ENCODE results near the gene UBA52. TPM values are rescaled to one million over a fixed set of nuclear protein-coding genes. Genes with fewer than 3 reads are reported as not detected.

Gene UBA52
- total and polyA plus RNA-seq, 10 of the 15 experiments (the other 5 are each of a cell fraction or from before 2014, with no cell fraction given) = 1,131 to 2,392 (median 1,645) TPM

GRCh38 chr19:18595475-18595874 is 23.8 kb downstream of the UBA52 start:
- Histone ChIP-seq H3K4me2 (ENCODE audit: control insufficient read depth, insufficient read depth) (no peak overlapping the region), H3K9ac (ENCODE audit: control insufficient read depth, insufficient read depth, low read length) (no peak overlapping the region), H3K27me3 (replicated peaks in 1 of 2; ENCODE audit: control insufficient read depth in 2 of 2, insufficient read depth in 2 of 2, low read length in 1 of 2) (peaks cover 2% of the 10 kb centered on the region in 2 experiments; a peak in 1 of 4 replicates), H3K4me1 (ENCODE audit: control insufficient read depth, insufficient read depth, low read length) (peaks cover 9% of the 10 kb centered on the region), H3K79me2 (ENCODE audit: control insufficient read depth, insufficient read depth, low read length) (no peaks in the 10 kb centered on the region), H4K20me1 (ENCODE audit: control insufficient read depth, insufficient read depth) (no peaks in the 10 kb centered on the region; the same call in 1 of the 2 replicates), H3K36me3 (ENCODE audit: control insufficient read depth in 2 of 2, insufficient read depth in 2 of 2, low read length in 1 of 2) (peaks cover 0 to 3% of the 10 kb centered on the region in 2 experiments; a peak in 1 of 4 replicates), H3K4me3 (no peak overlapping the region), H3K27ac (ENCODE audit: control insufficient read depth, insufficient read depth) (no peak overlapping the region), H2AFZ (ENCODE audit: control insufficient read depth, low read depth, low read length) (no peak overlapping the region), H3K9me3 (replicated peaks; ENCODE audit: control insufficient read depth, insufficient read depth, low read length) (no peaks in the 10 kb centered on the region)
- POLR2A ChIA-PET = no interaction called here
- intact Hi-C loops (cut with micrococcal nuclease; ENCODE audit: unreplicated experiment) (loop anchor here (2.0 kb wide), 1 partner anchor 81 kb away; no protein-coding TSS in a partner anchor), in situ Hi-C loops (cut with MboI) (no loop called here)
- BruUV-seq (replicated peaks) = no TSS peak
- RAD21 ChIA-PET (ENCODE audit: unreplicated experiment) = no interaction called here
- CTCF ChIA-PET = interaction anchor here (0.6 to 1.3 kb wide), 2 partner anchors 28 to 137 kb away, joined by 3 read pairs; no protein-coding TSS in a partner anchor
- TF ChIP-seq LARP7 (IDR thresholded peaks at IDR 0.05) (no peak), MTA2 (IDR thresholded peaks at IDR 0.05; ENCODE audit: low read depth) (no peak)
- FAIRE-seq (no peak), ATAC-seq (no peak), DNase-seq (ENCODE audit: low read depth, low spot score) (no peak)
- 67% methylated on average over 6 of the region's 6 CpGs for WGBS (ENCODE audit: insufficient coverage, insufficient replicate concordance, low lambda C conversion rate, missing lambda C conversion rate)
- SMC1A ChIA-PET (ENCODE audit: uncharacterized antibody, unreplicated experiment) = no interaction called here

GRCh38 chr19:18596752-18597157 is 25.1 kb downstream of the UBA52 start:
- no peak overlapping the region for H3K4me2 ChIP-seq (ENCODE audit: control insufficient read depth, insufficient read depth)
- H3K9me3 ChIP-seq (replicated peaks; ENCODE audit: control insufficient read depth, insufficient read depth, low read length) = no peaks in the 10 kb centered on the region
- ChIA-PET SMC1A (ENCODE audit: uncharacterized antibody, unreplicated experiment) (no interaction called here), POLR2A (no interaction called here), CTCF (no interaction called here), RAD21 (ENCODE audit: unreplicated experiment) (no interaction called here)
- no peaks in the 10 kb centered on the region for H3K79me2 ChIP-seq (ENCODE audit: control insufficient read depth, insufficient read depth, low read length)
- BruUV-seq (replicated peaks) = no TSS peak
- H3K9ac ChIP-seq (ENCODE audit: control insufficient read depth, insufficient read depth, low read length) = no peak overlapping the region
- ATAC-seq = 0 out of 3 replicates have a peak, but pooled peaks have one; percentile 29
- FAIRE-seq = no peak
- 38% methylated on average over 20 of the region's 21 CpGs for WGBS (ENCODE audit: insufficient coverage, insufficient replicate concordance, low lambda C conversion rate, missing lambda C conversion rate)
- H3K27me3 ChIP-seq (replicated peaks in 1 of 2; ENCODE audit: control insufficient read depth in 2 of 2, insufficient read depth in 2 of 2, low read length in 1 of 2) = peaks cover 2% of the 10 kb centered on the region in 2 experiments; a peak in 1 of 4 replicates
- H3K4me1 ChIP-seq (ENCODE audit: control insufficient read depth, insufficient read depth, low read length) = peaks cover 9% of the 10 kb centered on the region
- H2AFZ ChIP-seq (ENCODE audit: control insufficient read depth, low read depth, low read length) = no peak overlapping the region
- H3K4me3 ChIP-seq = no peak overlapping the region
- intact Hi-C loops (cut with micrococcal nuclease; ENCODE audit: unreplicated experiment) = no loop called here
- TF ChIP-seq BHLHE40 (IDR thresholded peaks at IDR 0.05; ENCODE audit: borderline replicate concordance in 1 of 2, low read depth in 2 of 2, low read length in 1 of 2) = peak in 1 of 2 experiments; percentile 44; a peak in 2 of 4 replicates
- TF ChIP-seq NR2C1 (IDR thresholded peaks at IDR 0.05) = no peak
- no peak overlapping the region for H3K27ac ChIP-seq (ENCODE audit: control insufficient read depth, insufficient read depth)
- no peaks in the 10 kb centered on the region for H3K36me3 ChIP-seq (ENCODE audit: control insufficient read depth in 2 of 2, insufficient read depth in 2 of 2, low read length in 1 of 2)
- H4K20me1 ChIP-seq (ENCODE audit: control insufficient read depth, insufficient read depth) = no peaks in the 10 kb centered on the region; the same call in 1 of the 2 replicates
- in situ Hi-C loops (cut with MboI) = no loop called here
- no peak for DNase-seq (ENCODE audit: low read depth, low spot score)
